MCF 10A (cell line): ENCODE results near the gene RAB30. TPM values are rescaled to one million over a fixed set of nuclear protein-coding genes. Genes with fewer than 3 reads are reported as not detected.

Source experiments
- BruUV-seq: library from RNA; stranded (reverse); fragments of 400-500 nt; replicated peaks from 2 replicates; lab custom pipeline; 2021; lab: Mats Ljungman, UMichigan
- CTCF ChIA-PET: fragments of 300-600 bp; sonication (Branson Sonifier 250); formaldehyde crosslinking; extraction: SDS; loops from one replicate; lab custom pipeline; 2021; ENCODE audit warnings: antibody characterized with exemption, inconsistent platforms; lab: Yijun Ruan, JAX
- POLR2A ChIA-PET: fragments of 300-600, 350-650 bp; sonication (Branson Sonifier 250); formaldehyde crosslinking; extraction: SDS; loops from one replicate; lab custom pipeline; 2020; ENCODE audit warnings: antibody characterized with exemption, inconsistent platforms; lab: Yijun Ruan, JAX
- DNase-seq: peaks from one replicate; pipeline ENCODE4 v3.0.0-alpha.2; 2018; ENCODE audit not compliant: unreplicated experiment
- H3K27ac Mint-ChIP-seq: one replicate; pipeline ENCODE4 v1.8.0; 2022; ENCODE audit warnings: mild to moderate bottlenecking, low read depth, mixed read lengths; ENCODE audit not compliant: unreplicated experiment
- H3K27me3 Mint-ChIP-seq: one replicate; pipeline ENCODE4 v1.8.0; 2022; ENCODE audit warnings: mixed read lengths; ENCODE audit not compliant: insufficient read depth, unreplicated experiment
- H3K36me3 Mint-ChIP-seq: one replicate; pipeline ENCODE4 v1.8.0; 2022; ENCODE audit warnings: mild to moderate bottlenecking, moderate library complexity, mixed read lengths; ENCODE audit not compliant: insufficient read depth, unreplicated experiment
- H3K4me1 Mint-ChIP-seq: one replicate; pipeline ENCODE4 v1.8.0; 2022; ENCODE audit warnings: mixed read lengths; ENCODE audit not compliant: insufficient read depth, unreplicated experiment
- H3K4me3 Mint-ChIP-seq: one replicate; pipeline ENCODE4 v1.8.0; 2022; ENCODE audit warnings: mild to moderate bottlenecking, moderate library complexity, mixed read lengths; ENCODE audit not compliant: unreplicated experiment
- H3K9me3 Mint-ChIP-seq: one replicate; pipeline ENCODE4 v1.8.0; 2022; ENCODE audit warnings: mixed read lengths; ENCODE audit not compliant: unreplicated experiment
- CTCF ChIP-seq: fragments of 200-600 bp; IDR thresholded peaks from one replicate; pipeline ENCODE4 v1.8.0; 2022; ENCODE audit warnings: antibody characterized with exemption, mild to moderate bottlenecking; ENCODE audit not compliant: unreplicated experiment
- intact Hi-C: fragments of 100-400 bp; cut with micrococcal nuclease; formaldehyde crosslinking; loops from 2 replicates; pipeline ENCODE4 v1.14.1; 2022
- total RNA-seq: library from RNA; stranded (reverse); gene quantifications from 2 replicates; pipeline ENCODE4 v1.2.3, GENCODE V29; 2022

The RAB30 gene
- total RNA-seq, 1 experiment from 2014 or later: 12.5 TPM

GRCh38 chr11:83037877-83038276 lies 33.8 kb downstream of the RAB30 start:
- no TSS peak for BruUV-seq
- POLR2A ChIA-PET: interaction anchor here (0.8 to 2.8 kb wide), 4 partner anchors 14 to 119 kb away, joined by 4 to 23 read pairs (median 6); partner anchors contain the start of genes PCF11 and RAB30
- DNase-seq: no peak
- Mint-ChIP-seq H3K36me3 (no peaks in the 10 kb centered on the region), H3K27ac (no peak overlapping the region), H3K4me3 (no peak overlapping the region), H3K4me1 (peaks cover 23% of the 10 kb centered on the region), H3K9me3 (peaks cover 7% of the 10 kb centered on the region), H3K27me3 (no peaks in the 10 kb centered on the region)
- CTCF ChIA-PET: interaction anchor here (1.6 kb wide), 1 partner anchor 13 kb away, joined by 3 read pairs; no protein-coding TSS in a partner anchor
- intact Hi-C loops: no loop called here
- no peak for TF ChIP-seq CTCF

- no peak for TF ChIP-seq CTCF
- no peak for DNase-seq
- BruUV-seq: no TSS peak
- peaks cover 7% of the 10 kb centered on the region for H3K9me3 Mint-ChIP-seq
- ChIA-PET CTCF (interaction anchor here (0.7 to 1.1 kb wide), 4 partner anchors 10 to 72 kb away, joined by 3 to 4 read pairs (median 4); no protein-coding TSS in a partner anchor), POLR2A (interaction anchor here (5.0 to 5.7 kb wide), 2 partner anchors 7 to 34 kb away, joined by 48 to 90 read pairs; partner anchors contain the start of gene RAB30)
- H3K4me1 Mint-ChIP-seq: peaks cover 22% of the 10 kb centered on the region
- intact Hi-C loops: no loop called here
- H3K4me3 Mint-ChIP-seq: no peak overlapping the region
- H3K27ac Mint-ChIP-seq: no peak overlapping the region
- H3K27me3 Mint-ChIP-seq: no peaks in the 10 kb centered on the region
- H3K36me3 Mint-ChIP-seq: no peaks in the 10 kb centered on the region
These were observed 35.0 kb downstream of the RAB30 start for GRCh38 chr11:83036701-83037100.

- Mint-ChIP-seq H3K36me3 (no peaks in the 10 kb centered on the region), H3K27ac (no peak overlapping the region), H3K27me3 (no peaks in the 10 kb centered on the region), H3K4me3 (no peak overlapping the region), H3K4me1 (peaks cover 22% of the 10 kb centered on the region), H3K9me3 (peaks cover 7% of the 10 kb centered on the region)
- no TSS peak for BruUV-seq
- peak; percentile 12 for DNase-seq
- no peak for TF ChIP-seq CTCF
- ChIA-PET CTCF (interaction anchor here (0.6 to 3.4 kb wide), 8 partner anchors 11 to 221 kb away, joined by 3 to 21 read pairs (median 4); partner anchors contain the start of gene RAB30), POLR2A (interaction anchor here (0.6 to 5.7 kb wide), 16 partner anchors 8 to 188 kb away, joined by 3 to 90 read pairs (median 10); partner anchors contain the start of genes ANKRD42, PCF11 and RAB30)
- intact Hi-C loops: no loop called here
These were observed 36.4 kb downstream of the RAB30 start for GRCh38 chr11:83035070-83035854.

- TF ChIP-seq CTCF: no peak
- intact Hi-C loops: loop anchor here (5.0 kb wide), 1 partner anchor 38 kb away; the partner anchor contains the start of gene RAB30
- ChIA-PET CTCF (interaction anchor here (0.5 to 3.4 kb wide), 9 partner anchors 10 to 1299 kb away, joined by 3 to 21 read pairs (median 5); partner anchors contain the start of gene RAB30), POLR2A (interaction anchor here (0.7 to 5.7 kb wide), 19 partner anchors 9 to 159 kb away, joined by 3 to 90 read pairs (median 6); partner anchors contain the start of genes ANKRD42, DDIAS, PCF11 and PRCP)
- no peak for DNase-seq
- Mint-ChIP-seq H3K4me1 (peaks cover 22% of the 10 kb centered on the region), H3K9me3 (peaks cover 3% of the 10 kb centered on the region), H3K27me3 (no peaks in the 10 kb centered on the region), H3K4me3 (peak overlapping the region; percentile 66), H3K27ac (peak overlapping the region; percentile 72), H3K36me3 (no peaks in the 10 kb centered on the region)
- BruUV-seq: no TSS peak
These were observed 37.1 kb downstream of the RAB30 start for GRCh38 chr11:83034673-83035014.
